BE2C (cell line): ENCODE measurements around the gene PNPLA7.
A peak's percentile ranks its signal among the peaks of the same experiment; 100 is the strongest.
"Not testable (repeated sequence)": the region's sequence is repeated elsewhere in the genome, so short reads cannot be mapped to it uniquely, and the experiment has no call there.

ENCODE experiments used
- DNase-seq: peaks from one replicate; pipeline ENCODE4 v3.0.0-alpha.2; 2020
- H3K27me3 ChIP-seq: fragments of 250-450 bp; sonication (Bioruptor Pico); 2 replicates; pipeline ENCODE4 v1.5.1; 2020; ENCODE audit warnings: mild to moderate bottlenecking
- H3K36me3 ChIP-seq: fragments of 250-450 bp; sonication (Bioruptor Pico); 2 replicates; pipeline ENCODE4 v1.5.1; 2020; ENCODE audit warnings: mild to moderate bottlenecking
- H3K4me1 ChIP-seq: fragments of 250-450 bp; sonication (Bioruptor Pico); 2 replicates; pipeline ENCODE4 v1.5.1; 2020
- H3K4me3 ChIP-seq: 2 replicates; pipeline ENCODE4 v1.5.1; 2011; ENCODE audit warnings: low read depth, low read length
- H3K9me3 ChIP-seq: fragments of 250-450 bp; sonication (Bioruptor Pico); 2 replicates; pipeline ENCODE4 v1.5.1; 2020
- CTCF ChIP-seq: IDR thresholded peaks from 2 replicates; pipeline ENCODE4 v1.5.1; 2012; ENCODE audit warnings: mild to moderate bottlenecking, low read depth, low read length

Gene PNPLA7

GRCh38 chr9:137555179-137555578, 5.0 kb upstream of the PNPLA7 start:
- no peaks in the 10 kb centered on the region for H3K9me3 ChIP-seq
- peaks cover 1% of the 10 kb centered on the region for H3K4me1 ChIP-seq
- no peak overlapping the region for H3K4me3 ChIP-seq
- H3K27me3 ChIP-seq = no peaks in the 10 kb centered on the region
- peaks cover 62% of the 10 kb centered on the region for H3K36me3 ChIP-seq
- no peak for DNase-seq
- no peak for TF ChIP-seq CTCF

GRCh38 chr9:137554349-137554748, 4.1 kb upstream of the PNPLA7 start:
- Histone ChIP-seq H3K4me3 (no peak overlapping the region), H3K9me3 (no peaks in the 10 kb centered on the region), H3K27me3 (no peaks in the 10 kb centered on the region), H3K4me1 (peaks cover 6% of the 10 kb centered on the region), H3K36me3 (peaks cover 56% of the 10 kb centered on the region)
- TF ChIP-seq CTCF = no peak
- DNase-seq = no peak

- not testable (repeated sequence) for DNase-seq, H3K27me3 ChIP-seq, H3K4me3 ChIP-seq, H3K4me1 ChIP-seq, H3K9me3 ChIP-seq
- peaks cover 51% of the 10 kb centered on the region for H3K36me3 ChIP-seq
Observed at GRCh38 chr9:137553654-137554053, 3.5 kb upstream of the PNPLA7 start.

- TF ChIP-seq CTCF = no peak
- Histone ChIP-seq H3K36me3 (peaks cover 37% of the 10 kb centered on the region), H3K4me1 (peaks cover 6% of the 10 kb centered on the region), H3K4me3 (peak overlapping the region; percentile 81), H3K9me3 (no peaks in the 10 kb centered on the region), H3K27me3 (no peaks in the 10 kb centered on the region)
- no peak for DNase-seq
Observed at GRCh38 chr9:137552022-137552768, 2.0 kb upstream of the PNPLA7 start.

GRCh38 chr9:137551264-137552021, 1.2 kb upstream of the PNPLA7 start, which contains the start of gene MRPL41:
Gene MRPL41 (plus strand): TSS chr9:137551879. CDS start chr9:137552082, 203 bp downstream.
- peak; percentile 98 for DNase-seq
- Histone ChIP-seq H3K36me3 (peaks cover 33% of the 10 kb centered on the region), H3K4me1 (peaks cover 6% of the 10 kb centered on the region), H3K27me3 (no peaks in the 10 kb centered on the region), H3K9me3 (no peaks in the 10 kb centered on the region), H3K4me3 (peak within 1 kb of the TSS; percentile 81)
- TF ChIP-seq CTCF = peak; percentile 49

GRCh38 chr9:137550958-137551263, 709 bp upstream of the PNPLA7 start:
- H3K27me3 ChIP-seq, H3K4me1 ChIP-seq, H3K9me3 ChIP-seq, DNase-seq: not testable (repeated sequence)
- peaks cover 27% of the 10 kb centered on the region for H3K36me3 ChIP-seq
- peak overlapping the region; percentile 66 for H3K4me3 ChIP-seq
